Hematopoietic multipotent progenitor cell (in vitro differentiated cells): Measurements from ENCODE around the gene FAM221A. TPM values are rescaled to one million over a fixed set of nuclear protein-coding genes. Genes with fewer than 3 reads are reported as not detected.
A peak's percentile ranks its signal among the peaks of the same experiment; 100 is the strongest.
"Not testable (repeated sequence)": the region's sequence is repeated elsewhere in the genome, so short reads cannot be mapped to it uniquely, and the experiment has no call there.

Source experiments
- DNase-seq, 3 donors: peaks; one replicate each; pipeline ENCODE4 v3.0.0-alpha.2; 2011 to 2015; ENCODE audit warnings: low read depth in 2 of 3, low spot score in 2 of 3
- total RNA-seq: library from RNA; depleted of rRNA; stranded (reverse); fragments of >200 nt; gene quantifications from one replicate; pipeline ENCODE4 v1.2.3, GENCODE V29; 2012

Gene FAM221A
- total RNA-seq, 1 donor = 11.6 TPM

DNA sequence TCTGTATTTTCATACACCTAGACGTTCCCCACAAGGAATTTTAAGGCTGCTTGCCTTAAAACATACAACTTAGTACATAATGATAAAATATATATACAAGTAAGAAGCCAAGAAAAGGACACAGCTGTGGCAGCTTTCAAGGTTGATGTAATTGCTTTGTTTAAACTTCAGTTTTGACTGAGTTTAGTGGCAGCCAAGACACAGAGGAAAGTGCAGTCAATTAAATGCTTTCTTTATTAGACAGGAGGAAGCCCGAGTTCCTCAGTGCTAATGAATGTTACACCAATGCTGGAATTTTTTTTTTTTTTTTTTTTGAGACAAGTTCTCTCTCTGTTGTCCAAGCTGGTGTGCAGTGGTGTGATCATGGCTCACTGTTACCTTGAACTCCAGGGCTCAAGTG lies 18.8 kb downstream of the FAM221A start:
- no peak for DNase-seq

DNA sequence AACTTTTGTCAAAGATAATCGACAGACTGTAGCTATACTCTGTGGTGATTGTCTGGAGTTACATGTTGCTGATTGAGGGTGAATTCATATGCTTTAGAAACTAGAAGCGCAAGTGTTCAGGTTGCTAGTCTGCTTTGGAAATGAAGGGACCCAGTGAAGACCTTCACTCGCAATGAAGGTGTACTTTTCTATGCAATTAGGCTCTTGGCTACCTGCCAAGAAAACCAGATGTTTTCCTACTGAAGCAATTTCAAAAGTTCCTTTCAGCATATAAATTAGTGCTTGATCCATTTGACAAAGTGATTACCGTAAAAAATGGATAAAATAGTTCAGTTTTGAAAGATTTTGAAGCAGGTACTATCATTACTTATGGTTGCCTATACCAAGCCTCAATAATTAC lies 20.0 kb downstream of the FAM221A start:
- DNase-seq = peak in 1 of 3 donors; percentile 28

DNA sequence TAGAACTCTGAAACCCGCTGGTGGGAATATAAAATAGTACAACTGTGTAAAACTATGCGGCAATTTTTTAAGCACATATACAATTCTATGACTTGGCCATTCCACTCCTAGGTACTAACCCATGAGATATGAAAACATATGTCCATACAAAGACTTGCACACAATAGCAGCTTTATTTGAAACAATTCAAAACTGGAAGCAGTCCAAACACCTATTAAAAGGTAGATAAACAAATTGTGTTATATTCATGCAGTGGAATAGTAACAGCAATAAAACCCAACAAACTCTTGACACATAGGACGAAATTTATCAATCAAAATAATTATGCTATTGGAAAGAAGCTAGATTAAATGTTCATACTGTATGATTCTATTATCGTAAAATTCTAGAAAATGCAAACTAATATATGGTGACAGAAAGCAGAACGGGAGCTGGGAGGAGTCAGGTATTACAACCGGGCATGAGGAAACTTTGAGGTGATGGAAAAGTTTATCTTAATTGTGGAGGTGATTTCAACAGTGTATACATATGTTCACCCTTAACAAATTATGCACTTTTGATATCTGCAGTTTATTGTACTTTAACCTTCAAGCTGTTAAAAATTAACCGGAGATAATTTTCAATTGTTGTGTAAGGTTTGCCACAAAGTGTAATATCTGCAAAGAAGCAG lies 29.2 kb downstream of the FAM221A start:
- DNase-seq = no peak

DNA sequence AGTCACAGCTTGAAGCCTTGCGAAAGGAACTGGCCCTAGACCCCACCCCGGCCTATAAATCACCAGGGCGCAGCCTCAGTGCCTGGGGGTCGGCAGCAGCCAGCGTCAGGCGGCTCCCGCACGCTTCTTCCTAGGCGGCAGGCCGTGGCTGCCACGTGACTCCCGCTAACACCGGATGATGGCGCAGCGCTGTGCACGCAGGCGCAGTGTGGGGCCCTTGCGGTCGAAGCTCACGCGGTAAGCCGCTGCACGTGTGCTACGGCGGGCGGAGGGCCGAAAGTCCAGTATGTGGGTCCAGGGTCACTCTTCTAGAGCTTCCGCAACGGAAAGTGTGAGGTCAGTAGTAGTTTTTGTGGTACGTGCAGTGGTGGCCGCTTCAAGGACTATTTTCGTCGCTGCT lies 30.0 kb downstream of the FAM221A start, which contains the start of gene STK31:
STK31 (plus strand) TSS at position 220 of the 400 bp plus-strand sequence; CDS start at position 287, 67 bp downstream.
- DNase-seq = no peak

DNA sequence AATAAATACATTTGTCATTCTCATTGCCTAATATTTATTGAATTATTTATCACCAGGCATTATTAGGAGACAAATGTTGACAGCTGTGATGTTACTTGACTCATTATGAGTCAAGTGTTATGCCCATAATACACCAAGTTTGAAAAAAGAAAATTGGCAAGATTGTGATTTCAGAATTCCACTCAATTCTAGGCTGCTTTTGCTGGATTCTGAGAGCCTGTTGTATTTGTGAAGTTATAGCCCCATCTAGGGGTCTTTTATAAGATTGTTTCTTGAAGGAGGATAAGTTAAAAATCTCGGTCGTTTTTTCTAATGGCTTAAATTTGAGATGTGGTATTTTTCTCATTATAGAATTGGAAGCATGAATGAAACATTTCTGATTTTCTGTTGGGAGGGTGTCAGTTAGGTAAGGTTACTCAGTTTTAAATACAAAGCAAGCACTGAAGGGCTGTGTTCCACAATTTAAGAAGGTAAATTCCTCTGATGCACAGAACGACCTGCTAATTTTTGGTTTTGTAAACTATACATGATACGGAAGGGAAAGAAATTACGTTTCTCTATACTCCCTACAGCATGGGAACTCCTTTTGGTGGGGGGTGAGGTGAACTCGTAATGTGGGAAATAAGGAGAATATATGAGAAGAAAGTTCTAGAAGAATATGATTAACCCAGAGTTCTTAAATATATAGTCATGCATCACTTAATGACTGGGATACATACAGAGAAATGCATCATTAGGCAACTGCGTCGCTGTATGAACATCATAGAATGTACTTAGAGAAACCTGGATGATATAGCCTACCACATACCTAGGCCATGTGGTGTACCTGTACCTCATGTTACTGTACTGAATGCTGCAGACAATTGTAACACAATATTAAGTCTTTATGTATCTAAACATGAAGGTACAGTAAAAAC lies 32.6 kb downstream of the FAM221A start:
- peak; percentile 10 to 73 (median 42) for DNase-seq

DNA sequence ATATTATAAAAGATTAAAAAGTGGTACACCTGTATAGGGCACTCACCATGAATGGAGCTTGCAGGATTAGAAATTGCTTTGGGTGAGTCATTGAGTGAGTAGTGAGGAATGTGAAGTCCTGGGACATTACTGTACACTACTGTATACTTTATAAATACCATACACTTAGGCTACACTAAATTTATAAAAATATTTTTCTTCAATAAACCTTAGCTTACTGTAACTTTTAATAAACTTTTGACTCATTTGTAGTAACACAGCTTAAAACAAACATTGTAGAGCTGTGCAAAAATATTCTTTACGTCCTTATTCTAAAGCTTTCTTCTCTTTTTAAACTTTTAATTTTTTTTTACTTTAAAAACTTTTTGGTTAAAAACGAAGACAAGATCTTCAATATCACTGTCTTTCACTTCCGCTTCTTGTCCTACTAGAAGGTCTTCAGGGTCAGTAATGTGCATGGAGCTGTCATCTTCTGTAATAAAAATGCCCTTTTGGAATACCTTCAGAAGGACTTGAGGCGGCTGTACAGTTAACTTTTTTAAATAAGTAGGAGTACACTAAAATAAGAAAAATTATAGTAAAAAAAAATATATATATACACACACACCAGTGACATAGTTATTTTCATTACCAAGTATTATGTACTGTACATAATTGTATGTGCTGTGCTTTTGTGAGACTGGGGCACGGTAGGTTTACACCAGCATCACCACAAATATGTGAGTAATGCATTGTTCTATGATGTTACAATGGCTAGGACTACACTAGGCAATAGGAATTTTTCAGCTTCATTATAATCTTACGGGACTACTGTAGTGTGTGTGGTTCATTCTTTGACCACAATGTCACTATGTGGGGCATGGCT lies 33.5 kb downstream of the FAM221A start:
- no peak for DNase-seq

DNA sequence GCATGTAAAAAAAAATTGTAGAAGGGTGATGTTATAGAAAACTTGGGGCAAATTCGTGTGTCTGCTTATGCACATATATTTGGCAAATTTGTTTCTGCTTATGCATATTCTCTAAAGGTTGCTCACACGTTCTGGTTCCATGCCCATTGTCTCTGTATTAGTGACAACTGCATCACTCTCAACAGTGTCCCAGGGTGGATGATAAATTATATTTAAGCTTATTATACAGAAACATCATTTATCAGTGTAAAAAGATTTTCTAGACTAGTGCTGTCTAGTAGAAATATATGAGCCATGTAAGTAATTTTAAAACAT lies 34.1 kb downstream of the FAM221A start:
- DNase-seq = no peak

DNA sequence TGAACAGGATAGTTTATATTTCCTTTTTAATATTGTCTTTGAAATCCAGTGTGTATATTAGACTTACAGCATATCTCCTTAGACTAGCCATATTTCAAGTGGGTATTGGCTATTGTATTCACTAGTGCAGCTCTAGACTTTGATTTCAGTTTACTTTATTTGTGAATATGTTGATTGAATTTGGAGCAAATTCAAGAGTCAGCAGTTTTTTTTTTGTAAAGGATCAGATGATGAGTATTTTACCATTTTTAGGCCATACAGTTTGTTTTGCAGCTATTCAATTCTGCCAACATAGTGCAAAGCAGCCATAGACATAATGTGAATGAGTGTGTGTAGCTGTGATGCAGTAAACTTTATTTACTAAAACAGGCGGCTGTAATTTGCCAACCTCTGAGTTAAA lies 34.6 kb downstream of the FAM221A start:
- DNase-seq = no peak

DNA sequence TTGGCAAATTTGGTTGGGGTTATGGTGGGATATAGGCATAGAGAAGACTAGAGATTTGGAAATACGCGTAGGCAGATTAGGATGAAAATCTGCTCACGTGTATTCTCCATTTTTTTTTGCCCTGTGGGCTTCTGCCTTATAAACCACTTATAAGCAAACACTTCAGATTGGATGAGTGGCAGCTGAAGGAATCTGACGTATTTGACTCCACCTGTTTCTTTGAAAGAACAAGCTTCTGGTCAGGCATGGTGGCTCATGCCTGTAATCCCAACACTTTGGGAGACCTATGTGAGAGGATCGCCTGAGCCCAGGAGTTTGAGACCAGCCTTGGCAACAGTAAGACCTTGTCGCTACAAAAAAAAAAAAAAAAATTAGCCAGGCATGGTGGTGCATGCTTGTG lies 35.1 kb downstream of the FAM221A start:
- DNase-seq = no peak

DNA sequence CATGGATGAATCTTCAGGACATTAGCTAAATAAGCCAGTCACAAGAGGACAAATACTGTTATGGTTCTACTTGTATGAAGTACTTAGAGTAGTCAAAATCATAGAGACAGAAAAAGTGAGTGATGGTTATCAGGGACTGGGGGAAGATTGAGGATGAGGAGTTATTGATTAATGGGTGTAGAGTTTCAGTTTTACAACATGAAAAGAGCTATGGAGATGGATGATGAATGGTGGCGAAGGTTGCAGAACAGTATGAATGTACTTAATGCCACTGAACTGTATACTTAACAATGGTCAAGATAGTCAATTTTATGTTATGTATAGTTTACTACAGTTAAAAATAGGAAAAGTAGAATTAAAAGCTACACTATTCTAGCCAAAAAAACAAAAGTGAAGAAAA lies 37.8 kb downstream of the FAM221A start:
- DNase-seq = no peak

DNA sequence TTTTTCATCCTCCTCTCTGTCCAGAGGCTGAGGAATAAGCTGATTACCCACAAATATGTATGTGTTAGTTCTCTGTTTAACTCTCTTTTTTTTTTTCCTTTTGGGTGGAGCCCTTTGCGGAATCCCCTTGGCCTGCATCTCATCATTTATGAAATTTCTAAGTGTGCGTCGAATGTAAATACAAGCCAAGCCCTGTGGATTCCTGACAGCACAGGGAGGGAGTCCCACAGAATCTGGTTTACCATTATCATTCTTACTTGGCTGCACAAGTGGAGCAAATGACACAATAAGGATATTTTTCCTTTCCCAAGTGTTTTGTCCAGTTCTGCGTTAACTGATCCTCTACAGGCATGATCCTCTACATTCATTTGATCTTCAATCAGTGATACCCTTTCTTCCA lies 41.5 kb downstream of the FAM221A start:
- DNase-seq = no peak

DNA sequence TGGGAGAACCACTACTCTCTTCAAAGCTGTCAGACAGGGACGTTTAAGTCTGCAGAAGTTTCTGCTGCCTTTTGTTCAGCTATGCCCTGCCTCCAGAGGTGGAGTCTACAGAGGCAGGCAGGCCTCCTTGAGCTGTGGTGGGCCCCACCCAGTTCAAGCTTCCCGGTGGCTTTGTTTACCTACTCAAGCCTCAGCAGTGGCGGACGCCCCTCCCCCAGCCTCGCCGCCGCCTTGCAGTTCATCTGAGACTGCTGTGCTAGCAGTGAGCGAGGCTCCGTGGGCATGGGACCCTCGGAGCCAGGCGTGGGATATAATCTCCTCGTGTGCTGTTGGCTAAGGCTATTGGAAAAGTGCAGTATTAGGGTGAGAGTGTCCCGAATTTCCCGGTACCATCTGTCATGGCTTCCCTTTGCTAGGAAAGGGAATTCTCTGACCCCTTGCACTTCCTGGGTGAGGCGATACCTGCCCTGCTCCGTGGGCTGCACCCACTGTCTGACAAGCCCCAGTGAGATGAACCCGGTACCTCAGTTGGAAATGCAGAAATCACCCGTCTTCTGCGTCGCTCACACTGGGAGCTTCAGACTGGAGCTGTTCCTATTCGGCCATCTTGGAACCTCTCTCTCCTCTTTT lies 42.7 kb downstream of the FAM221A start:
- not testable (repeated sequence) for DNase-seq

DNA sequence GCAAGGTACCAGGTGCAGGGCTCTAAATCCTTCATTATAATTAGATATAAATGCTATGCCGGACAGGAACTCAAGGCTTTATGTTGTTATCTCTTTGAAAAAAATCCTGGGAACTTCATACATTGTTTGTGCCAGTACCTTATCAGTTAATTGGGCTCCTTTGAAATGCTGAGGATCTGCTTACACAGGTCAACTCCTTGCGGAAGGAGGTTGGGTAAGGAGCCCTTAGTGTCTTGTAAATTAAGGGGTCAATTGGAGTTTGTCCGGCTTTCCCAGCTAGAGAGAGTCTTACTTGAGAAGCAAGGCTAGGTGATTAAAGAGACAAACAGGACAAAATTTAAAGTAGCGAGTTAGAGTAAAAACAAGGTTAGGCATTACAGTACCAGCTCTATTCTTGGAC lies 44.1 kb downstream of the FAM221A start:
- DNase-seq = not testable (repeated sequence)

DNA sequence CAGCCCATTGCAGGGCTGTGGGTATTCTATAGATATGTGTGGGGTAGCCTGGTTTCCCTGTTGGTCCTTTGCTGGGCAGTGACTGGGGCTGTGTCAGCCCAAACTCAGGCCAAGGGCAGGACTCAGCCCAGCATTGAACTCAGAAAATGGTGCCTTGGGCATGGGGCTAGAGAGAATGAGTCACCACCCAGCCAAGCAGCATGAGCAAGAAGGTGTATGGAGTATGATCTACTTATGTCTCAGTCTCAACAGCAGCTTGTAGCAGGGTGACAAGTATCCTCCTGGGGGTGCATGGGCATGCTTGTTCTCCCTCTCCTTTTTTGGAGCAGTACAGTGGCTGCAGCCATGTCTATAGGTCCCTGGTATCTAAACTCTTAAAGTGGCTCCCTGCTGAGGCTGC lies 62.1 kb downstream of the FAM221A start:
- DNase-seq = no peak

DNA sequence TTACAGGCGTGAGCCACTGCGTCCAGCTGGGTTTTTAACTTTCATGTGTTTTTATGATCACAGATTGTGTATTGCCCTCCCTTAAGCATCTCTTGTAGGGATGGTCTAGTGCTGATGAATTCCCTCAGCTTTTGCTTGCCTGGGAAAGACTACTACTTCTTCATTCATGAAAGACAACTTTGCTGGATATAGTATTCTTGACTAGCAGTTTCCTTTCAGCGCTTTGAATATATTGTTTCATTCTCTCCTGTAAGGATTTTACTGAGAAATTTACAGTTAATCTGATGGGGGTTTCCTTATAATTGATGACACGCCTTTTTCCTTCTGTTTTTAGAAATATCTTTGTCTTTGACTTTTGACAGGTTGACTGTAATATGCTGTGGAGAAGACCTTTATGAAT lies 63.2 kb downstream of the FAM221A start:
- DNase-seq = peak in 1 of 3 donors; percentile 30

DNA sequence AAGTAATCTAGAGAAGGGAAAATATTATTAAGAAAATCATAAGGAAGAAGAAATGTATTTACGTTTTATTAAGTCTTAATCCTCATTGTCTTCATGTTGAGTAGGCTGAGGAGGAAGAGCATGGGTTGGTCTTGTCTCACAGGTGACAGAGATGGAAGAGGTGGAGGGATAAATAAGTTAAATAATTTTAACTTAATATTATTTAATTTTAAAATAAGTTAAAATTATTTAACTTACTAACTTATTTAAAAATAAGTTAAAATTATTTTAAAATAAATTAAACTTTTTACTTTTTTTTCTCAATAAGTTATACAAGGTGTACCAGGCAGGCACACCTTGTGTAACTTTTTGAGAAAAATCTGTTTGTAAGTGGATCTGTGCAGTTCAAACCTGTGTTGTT lies 66.6 kb downstream of the FAM221A start:
- no peak for DNase-seq

DNA sequence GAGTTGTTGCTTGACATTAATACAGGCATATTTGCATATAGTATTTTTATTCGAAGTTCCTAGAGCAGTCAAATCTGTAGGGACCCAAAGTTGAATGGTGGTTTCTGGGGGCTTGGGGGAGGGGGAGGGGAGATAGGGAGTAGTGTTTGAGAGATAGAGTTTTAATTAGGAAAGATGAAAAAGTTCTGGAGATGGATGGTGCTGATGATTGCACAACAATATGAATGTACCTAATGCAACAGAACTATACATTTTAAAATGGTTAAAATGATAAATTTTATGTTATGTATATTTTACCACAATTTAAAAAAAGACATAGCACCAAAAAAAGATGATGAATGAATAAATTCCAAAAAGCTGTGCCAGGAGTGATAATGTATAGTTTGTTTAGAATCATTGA lies 71.9 kb downstream of the FAM221A start:
- no peak for DNase-seq
